CD4-positive, alpha-beta memory T cell (primary cell): Measurements from ENCODE around the gene EYS. TPM values are rescaled to one million over a fixed set of nuclear protein-coding genes. Genes with fewer than 3 reads are reported as not detected.

Experiments used
- CTCF ChIA-PET: fragments of 350-600 bp; sonication (Branson Sonifier 250); formaldehyde crosslinking; loops from one replicate; lab custom pipeline; 2021; ENCODE audit warnings: inconsistent platforms; ENCODE audit not compliant: partially characterized antibody; lab: Charles Lee
- POLR2A ChIA-PET: fragments of 350-600 bp; sonication (Branson Sonifier 250); formaldehyde crosslinking; loops from one replicate; lab custom pipeline; 2021; ENCODE audit not compliant: partially characterized antibody; lab: Charles Lee
- DNase-seq, 5 donors: peaks; one replicate each; pipeline versions ENCODE4 v3.0.0 to v3.0.0-alpha.2; 2020 to 2022; ENCODE audit warnings: mixed read lengths in 1 of 5
- H3K27ac ChIP-seq: one replicate; pipeline ENCODE4 v1.7.0; 2013; ENCODE audit warnings: low read depth, low read length
- H3K27me3 ChIP-seq: 2 replicates; pipeline ENCODE4 v1.7.0; 2013; ENCODE audit warnings: mild to moderate bottlenecking, low read length, moderate library complexity; ENCODE audit not compliant: insufficient read depth
- H3K36me3 ChIP-seq: 2 replicates; pipeline ENCODE4 v1.7.0; 2013; ENCODE audit warnings: mild to moderate bottlenecking, low read length, moderate library complexity; ENCODE audit not compliant: insufficient read depth
- H3K4me1 ChIP-seq: 2 replicates; pipeline ENCODE4 v1.7.0; 2013; ENCODE audit warnings: mild to moderate bottlenecking, low read length, moderate library complexity; ENCODE audit not compliant: insufficient read depth
- H3K4me3 ChIP-seq, 2 donors: one replicate each; pipeline ENCODE4 v1.7.0; 2013; ENCODE audit warnings: low read length in 2 of 2, mild to moderate bottlenecking in 1 of 2
- H3K9me3 ChIP-seq, 2 donors: one replicate each; pipeline ENCODE4 v1.7.0; 2013; ENCODE audit warnings: low read length in 2 of 2, control low read depth in 1 of 2; ENCODE audit not compliant: control insufficient read depth in 1 of 2
- H3K27ac Mint-ChIP-seq, 7 donors: one replicate each; pipeline ENCODE4 v1.8.0; 2020 to 2021; ENCODE audit warnings: mixed read lengths in 7 of 7, mild to moderate bottlenecking in 6 of 7, inconsistent platforms in 3 of 7, moderate library complexity in 3 of 7
- H3K27me3 Mint-ChIP-seq, 2 donors: one replicate each; pipeline ENCODE4 v1.8.0; 2020 to 2021; ENCODE audit warnings: mixed read lengths in 2 of 2
- H3K36me3 Mint-ChIP-seq, 2 donors: one replicate each; pipeline ENCODE4 v1.8.0; 2020 to 2021; ENCODE audit warnings: mixed read lengths in 2 of 2, inconsistent platforms in 1 of 2, mild to moderate bottlenecking in 1 of 2
- H3K4me1 Mint-ChIP-seq, 4 donors: one replicate each; pipeline ENCODE4 v1.8.0; 2020 to 2021; ENCODE audit warnings: mixed read lengths in 4 of 4, mild to moderate bottlenecking in 1 of 4
- H3K4me3 Mint-ChIP-seq, 8 donors: one replicate each; pipeline ENCODE4 v1.8.0; 2020 to 2021; ENCODE audit warnings: mixed read lengths in 8 of 8, mild to moderate bottlenecking in 7 of 8, moderate library complexity in 6 of 8, inconsistent platforms in 3 of 8
- H3K9me3 Mint-ChIP-seq, 8 donors: one replicate each; pipeline ENCODE4 v1.8.0; 2020 to 2021; ENCODE audit warnings: mixed read lengths in 8 of 8, mild to moderate bottlenecking in 5 of 8, inconsistent platforms in 3 of 8, moderate library complexity in 1 of 8
- intact Hi-C: fragments of 100-400 bp; cut with micrococcal nuclease; formaldehyde crosslinking; loops from one replicate; pipeline ENCODE4 v1.15.1; 2023
- polyA plus RNA-seq, 2 donors: library from polyadenylated mRNA; unstranded; fragments of 300-500 nt; fragmentation: Illumina TruSeq; gene quantifications; one replicate each; pipeline ENCODE4 v1.2.3, GENCODE V29; 2021
- total RNA-seq, 2 experiments: library from RNA; stranded (reverse); gene quantifications; one replicate each; pipeline ENCODE4 v1.2.3, GENCODE V29; 2021

Gene EYS
- total and polyA plus RNA-seq, 4 experiments from 2014 or later = 0.17 to 0.20 TPM; not detected in 2

GRCh38 chr6:64680446-64680845 lies 1026.6 kb downstream of the EYS start:
- no peak overlapping the region for H3K4me3 Mint-ChIP-seq
- H3K36me3 Mint-ChIP-seq = no peaks in the 10 kb centered on the region
- intact Hi-C loops = no loop called here
- Histone ChIP-seq H3K4me1 (no peaks in the 10 kb centered on the region), H3K27me3 (no peaks in the 10 kb centered on the region), H3K27ac (no peak overlapping the region), H3K9me3 (peaks cover 0 to 3% of the 10 kb centered on the region in 2 donors), H3K4me3 (no peak overlapping the region), H3K36me3 (no peaks in the 10 kb centered on the region)
- no peaks in the 10 kb centered on the region for H3K27me3 Mint-ChIP-seq
- H3K27ac Mint-ChIP-seq = no peak overlapping the region
- no peak for DNase-seq
- CTCF ChIA-PET = no interaction called here
- H3K9me3 Mint-ChIP-seq = peaks cover 0 to 21% (median 6%) of the 10 kb centered on the region in 8 donors
- H3K4me1 Mint-ChIP-seq = no peaks in the 10 kb centered on the region
- POLR2A ChIA-PET = no interaction called here

- H3K36me3 Mint-ChIP-seq = no peaks in the 10 kb centered on the region
- no peak for DNase-seq
- no peak overlapping the region for H3K27ac Mint-ChIP-seq
- Histone ChIP-seq H3K27ac (no peak overlapping the region), H3K36me3 (no peaks in the 10 kb centered on the region), H3K9me3 (peaks cover 0 to 3% of the 10 kb centered on the region in 2 donors), H3K27me3 (no peaks in the 10 kb centered on the region), H3K4me3 (no peak overlapping the region), H3K4me1 (no peaks in the 10 kb centered on the region)
- no peak overlapping the region for H3K4me3 Mint-ChIP-seq
- no peaks in the 10 kb centered on the region for H3K27me3 Mint-ChIP-seq
- H3K4me1 Mint-ChIP-seq = no peaks in the 10 kb centered on the region
- peaks cover 0 to 21% (median 6%) of the 10 kb centered on the region in 8 donors for H3K9me3 Mint-ChIP-seq
- POLR2A ChIA-PET = no interaction called here
- intact Hi-C loops = no loop called here
- CTCF ChIA-PET = no interaction called here
Measured at GRCh38 chr6:64679416-64679815, 1027.6 kb downstream of the EYS start.

- no peak overlapping the region for H3K4me3 Mint-ChIP-seq
- Histone ChIP-seq H3K27ac (no peak overlapping the region), H3K4me3 (no peak overlapping the region), H3K4me1 (no peaks in the 10 kb centered on the region), H3K27me3 (no peaks in the 10 kb centered on the region), H3K9me3 (no peaks in the 10 kb centered on the region), H3K36me3 (no peaks in the 10 kb centered on the region)
- ChIA-PET POLR2A (no interaction called here), CTCF (no interaction called here)
- H3K4me1 Mint-ChIP-seq = no peaks in the 10 kb centered on the region
- H3K9me3 Mint-ChIP-seq = peaks cover 0 to 28% (median 5%) of the 10 kb centered on the region in 8 donors
- no peaks in the 10 kb centered on the region for H3K27me3 Mint-ChIP-seq
- DNase-seq = no peak
- intact Hi-C loops = no loop called here
- H3K27ac Mint-ChIP-seq = no peak overlapping the region
- no peaks in the 10 kb centered on the region for H3K36me3 Mint-ChIP-seq
Measured at GRCh38 chr6:64672651-64673050, 1034.4 kb downstream of the EYS start.

- CTCF ChIA-PET = no interaction called here
- H3K27me3 Mint-ChIP-seq = no peaks in the 10 kb centered on the region
- H3K4me3 Mint-ChIP-seq = no peak overlapping the region
- Histone ChIP-seq H3K27me3 (no peaks in the 10 kb centered on the region), H3K36me3 (no peaks in the 10 kb centered on the region), H3K27ac (no peak overlapping the region), H3K9me3 (no peaks in the 10 kb centered on the region), H3K4me3 (no peak overlapping the region), H3K4me1 (no peaks in the 10 kb centered on the region)
- H3K27ac Mint-ChIP-seq = no peak overlapping the region
- no peaks in the 10 kb centered on the region for H3K4me1 Mint-ChIP-seq
- no peaks in the 10 kb centered on the region for H3K36me3 Mint-ChIP-seq
- POLR2A ChIA-PET = no interaction called here
- peaks cover 0 to 27% (median 5%) of the 10 kb centered on the region in 8 donors for H3K9me3 Mint-ChIP-seq
- DNase-seq = no peak
- intact Hi-C loops = no loop called here
Measured at GRCh38 chr6:64672131-64672530, 1034.9 kb downstream of the EYS start.

GRCh38 chr6:64665137-64665536 lies 1041.9 kb downstream of the EYS start:
- H3K27me3 ChIP-seq = no peaks in the 10 kb centered on the region

GRCh38 chr6:64664480-64664879 lies 1042.5 kb downstream of the EYS start:
- no peak overlapping the region for H3K4me3 ChIP-seq
- DNase-seq = no peak
- H3K36me3 ChIP-seq = no peaks in the 10 kb centered on the region
- H3K36me3 Mint-ChIP-seq = no peaks in the 10 kb centered on the region
- ChIA-PET CTCF (no interaction called here), POLR2A (no interaction called here)
- H3K27ac Mint-ChIP-seq = no peak overlapping the region
- peaks cover 4 to 21% (median 11%) of the 10 kb centered on the region in 8 donors for H3K9me3 Mint-ChIP-seq
- H3K4me1 Mint-ChIP-seq = no peaks in the 10 kb centered on the region
- H3K27me3 ChIP-seq = no peaks in the 10 kb centered on the region
- intact Hi-C loops = no loop called here
- H3K4me3 Mint-ChIP-seq = no peak overlapping the region
- H3K9me3 ChIP-seq = no peaks in the 10 kb centered on the region
- H3K27me3 Mint-ChIP-seq = no peaks in the 10 kb centered on the region
- H3K27ac ChIP-seq = no peak overlapping the region
- no peaks in the 10 kb centered on the region for H3K4me1 ChIP-seq

More at GRCh38 chr6:64665137-64665536, 1041.9 kb downstream of the EYS start:
- Histone ChIP-seq H3K9me3 (no peaks in the 10 kb centered on the region), H3K36me3 (no peaks in the 10 kb centered on the region), H3K4me1 (no peaks in the 10 kb centered on the region), H3K27ac (no peak overlapping the region), H3K4me3 (no peak overlapping the region)
- H3K9me3 Mint-ChIP-seq = peaks cover 4 to 21% (median 9%) of the 10 kb centered on the region in 8 donors
- ChIA-PET POLR2A (no interaction called here), CTCF (no interaction called here)
- no peaks in the 10 kb centered on the region for H3K4me1 Mint-ChIP-seq
- no peak overlapping the region for H3K4me3 Mint-ChIP-seq
- intact Hi-C loops = no loop called here
- no peaks in the 10 kb centered on the region for H3K27me3 Mint-ChIP-seq
- H3K36me3 Mint-ChIP-seq = no peaks in the 10 kb centered on the region
- no peak for DNase-seq
- H3K27ac Mint-ChIP-seq = no peak overlapping the region

GRCh38 chr6:64644024-64644423 lies 1063.0 kb downstream of the EYS start:
- no peaks in the 10 kb centered on the region for H3K27me3 ChIP-seq
- DNase-seq = no peak
- Mint-ChIP-seq H3K27ac (no peak overlapping the region), H3K27me3 (no peaks in the 10 kb centered on the region), H3K36me3 (no peaks in the 10 kb centered on the region), H3K4me1 (no peaks in the 10 kb centered on the region), H3K4me3 (no peak overlapping the region), H3K9me3 (peaks cover 0 to 13% (median 3%) of the 10 kb centered on the region in 8 donors)
- POLR2A ChIA-PET = no interaction called here
- H3K9me3 ChIP-seq = no peaks in the 10 kb centered on the region
- no peak overlapping the region for H3K4me3 ChIP-seq
- CTCF ChIA-PET = no interaction called here
- intact Hi-C loops = no loop called here
- no peaks in the 10 kb centered on the region for H3K36me3 ChIP-seq
- H3K27ac ChIP-seq = no peak overlapping the region
- no peaks in the 10 kb centered on the region for H3K4me1 ChIP-seq

- no peaks in the 10 kb centered on the region for H3K36me3 ChIP-seq
- H3K27ac Mint-ChIP-seq = no peak overlapping the region
- H3K4me3 ChIP-seq = no peak overlapping the region
- no peaks in the 10 kb centered on the region for H3K4me1 ChIP-seq
- no peak for DNase-seq
- H3K4me1 Mint-ChIP-seq = no peaks in the 10 kb centered on the region
- ChIA-PET CTCF (no interaction called here), POLR2A (no interaction called here)
- no peaks in the 10 kb centered on the region for H3K27me3 Mint-ChIP-seq
- no peaks in the 10 kb centered on the region for H3K27me3 ChIP-seq
- H3K4me3 Mint-ChIP-seq = no peak overlapping the region
- H3K9me3 Mint-ChIP-seq = peaks cover 0 to 8% (median 2%) of the 10 kb centered on the region in 8 donors
- H3K9me3 ChIP-seq = no peaks in the 10 kb centered on the region
- no peak overlapping the region for H3K27ac ChIP-seq
- intact Hi-C loops = no loop called here
- no peaks in the 10 kb centered on the region for H3K36me3 Mint-ChIP-seq
Measured at GRCh38 chr6:64630901-64631300, 1076.1 kb downstream of the EYS start.
